B cell (primary cell): ENCODE results near the gene ROMO1. TPM values are rescaled to one million over a fixed set of nuclear protein-coding genes. Genes with fewer than 3 reads are reported as not detected.
"Not testable (repeated sequence)": the region's sequence is repeated elsewhere in the genome, so short reads cannot be mapped to it uniquely, and the experiment has no call there.

Source experiments
- ATAC-seq: fragments of 200-7000 bp; cut with Tn5 transposase; one replicate; pipeline ENCODE4 v1.10.0; 2021; ENCODE audit warnings: low read depth, mild to moderate bottlenecking, moderate number of reproducible peaks, moderate library complexity
- CTCF ChIA-PET: fragments of 350-600 bp; sonication (Branson Sonifier 250); formaldehyde crosslinking; loops from one replicate; lab custom pipeline; 2021; ENCODE audit warnings: antibody characterized with exemption, inconsistent platforms; lab: Charles Lee
- POLR2A ChIA-PET: fragments of 350-600 bp; sonication (Branson Sonifier 250); formaldehyde crosslinking; loops from one replicate; lab custom pipeline; 2021; ENCODE audit warnings: antibody characterized with exemption; lab: Charles Lee
- DNase-seq: peaks from one replicate; pipeline ENCODE4 v3.0.0; 2013
- H2AFZ ChIP-seq: 2 replicates; pipeline ENCODE4 v1.6.1; 2012; ENCODE audit warnings: mild to moderate bottlenecking, low read depth, low read length; ENCODE audit not compliant: insufficient read depth, poor library complexity, severe bottlenecking
- H3K27ac ChIP-seq, 2 donors: 1 replicate in 1 of 2; 2 replicates in 1 of 2; pipeline ENCODE4 v1.5.1; 2012 to 2013; ENCODE audit warnings: low read length in 2 of 2, mild to moderate bottlenecking in 2 of 2, moderate library complexity in 1 of 2
- H3K27me3 ChIP-seq, 4 experiments: fragments of 200-600 bp in 1 of 4; sonication (generic) in 1 of 4; replicated peaks in 1 of 4; 1 replicate in 2 of 4; 2 replicates in 2 of 4; pipeline versions ENCODE4 v1.6.1 to v1.7.0; 2013 to 2016; ENCODE audit warnings: low read length in 3 of 4, mild to moderate bottlenecking in 2 of 4, mixed read lengths in 1 of 4, moderate library complexity in 1 of 4; ENCODE audit not compliant: insufficient read depth in 4 of 4, control insufficient read depth in 3 of 4; ENCODE audit errors: control extremely low read depth in 1 of 4
- H3K36me3 ChIP-seq, 2 experiments: replicated peaks in 1 of 2; 1 replicate in 1 of 2; 2 replicates in 1 of 2; pipeline versions ENCODE4 v1.6.1 to v1.7.1; 2013; ENCODE audit warnings: low read length in 1 of 2; ENCODE audit not compliant: insufficient read depth in 2 of 2, control insufficient read depth in 1 of 2; ENCODE audit errors: control extremely low read depth in 1 of 2, extremely low read depth in 1 of 2
- H3K4me1 ChIP-seq, 2 donors: fragments of 200-600 bp in 1 of 2; sonication (generic) in 1 of 2; 1 replicate in 1 of 2; 2 replicates in 1 of 2; pipeline versions ENCODE4 v1.5.1 to v1.6.1; 2013 to 2017; ENCODE audit warnings: low read length in 2 of 2; ENCODE audit not compliant: control insufficient read depth in 2 of 2, insufficient read depth in 2 of 2
- H3K4me2 ChIP-seq: replicated peaks from 2 replicates; pipeline ENCODE3; 2012; ENCODE audit warnings: mild to moderate bottlenecking, low read depth, low read length; ENCODE audit not compliant: poor library complexity, severe bottlenecking
- H3K4me3 ChIP-seq, 5 experiments: fragments of 200-600 bp in 1 of 5; sonication (generic) in 1 of 5; 1 replicate in 3 of 5; 2 replicates in 2 of 5; pipeline versions ENCODE4 v1.5.1 to v1.7.0; 2011 to 2016; ENCODE audit warnings: low read length in 4 of 5, mild to moderate bottlenecking in 4 of 5, low read depth in 2 of 5, control low read depth in 1 of 5, moderate library complexity in 1 of 5; ENCODE audit not compliant: insufficient read depth in 1 of 5; ENCODE audit errors: control extremely low read depth in 1 of 5, extremely low read depth in 1 of 5
- H3K79me2 ChIP-seq: fragments of 200-600 bp; sonication (generic); one replicate; pipeline ENCODE4 v1.6.0; 2016; ENCODE audit warnings: low read length; ENCODE audit not compliant: control insufficient read depth, insufficient read depth
- H3K9ac ChIP-seq: fragments of 200-600 bp; sonication (generic); 2 replicates; pipeline ENCODE4 v1.6.1; 2017; ENCODE audit warnings: mild to moderate bottlenecking, low read length, moderate library complexity
- H3K9me3 ChIP-seq, 3 donors: one replicate each; pipeline versions ENCODE4 v1.6.1 to v1.7.1; 2013; ENCODE audit warnings: low read length in 2 of 3; ENCODE audit not compliant: control insufficient read depth in 2 of 3, insufficient read depth in 1 of 3; ENCODE audit errors: control extremely low read depth in 1 of 3
- H4K20me1 ChIP-seq: 2 replicates; pipeline ENCODE4 v1.6.0; 2012; ENCODE audit warnings: mild to moderate bottlenecking, low read length; ENCODE audit not compliant: insufficient read depth, control insufficient read depth, poor library complexity, severe bottlenecking
- H3K27ac Mint-ChIP-seq: one replicate; pipeline ENCODE4 v1.8.0; 2021; ENCODE audit warnings: mixed read lengths
- H3K27me3 Mint-ChIP-seq: one replicate; pipeline ENCODE4 v1.8.0; 2021; ENCODE audit warnings: mixed read lengths
- H3K4me1 Mint-ChIP-seq: one replicate; pipeline ENCODE4 v1.8.0; 2021; ENCODE audit warnings: mixed read lengths
- H3K4me3 Mint-ChIP-seq: one replicate; pipeline ENCODE4 v1.8.0; 2021; ENCODE audit warnings: mixed read lengths
- H3K9me3 Mint-ChIP-seq: one replicate; pipeline ENCODE4 v1.8.0; 2022; ENCODE audit warnings: mixed read lengths; ENCODE audit not compliant: insufficient read depth
- CTCF ChIP-seq: fragments of 200-600 bp; IDR thresholded peaks from one replicate; pipeline ENCODE4 v1.8.0; 2022; ENCODE audit warnings: antibody characterized with exemption, mild to moderate bottlenecking
- EZH2 ChIP-seq: IDR thresholded peaks from 2 replicates; pipeline ENCODE4 v1.6.1; 2012; ENCODE audit warnings: borderline replicate concordance, low read depth, mild to moderate bottlenecking, moderate library complexity, low read length; ENCODE audit not compliant: insufficient read depth, poor library complexity, severe bottlenecking
- WGBS: methylation state at CpG from one replicate; pipeline ENCODE4 v1.1.5; 2013; ENCODE audit warnings: missing lambda C conversion rate; ENCODE audit not compliant: insufficient coverage; 5-methylcytosine and 5-hydroxymethylcytosine counted together
- intact Hi-C: fragments of 100-400 bp; cut with micrococcal nuclease; formaldehyde crosslinking; loops from one replicate; pipeline ENCODE4 v1.10.0; 2022
- polyA plus RNA-seq: library from polyadenylated mRNA; depleted of rRNA; stranded (reverse); fragments of >200 nt; gene quantifications from 2 replicates; pipeline ENCODE4 v1.2.3, GENCODE V29; 2012
- total RNA-seq, 2 donors: library from RNA; stranded (reverse); fragments of 120-200 nt in 1 of 2; gene quantifications; 1 replicate in 1 of 2; 2 replicates in 1 of 2; pipeline versions ENCODE4 v1.2.3 to v1.2.4, GENCODE V29; 2013 to 2022

The ROMO1 gene
- total and polyA plus RNA-seq, 2 donors (not counting 1 experiment from before 2014, with no cell fraction given) = 38.1 to 145 TPM

- Mint-ChIP-seq H3K4me1 (peaks cover 10% of the 10 kb centered on the region), H3K4me3 (no peak overlapping the region)
- H3K4me3 ChIP-seq = no peak overlapping the region
Observed at GRCh38 chr20:35721621-35722020, 22.4 kb downstream of the ROMO1 start.

GRCh38 chr20:35723275-35723639, 24.1 kb downstream of the ROMO1 start:
- not testable (repeated sequence) for H3K4me1 Mint-ChIP-seq, ATAC-seq, H3K27ac Mint-ChIP-seq

More at GRCh38 chr20:35721621-35722020, 22.4 kb downstream of the ROMO1 start:
- WGBS = no CpG with 5 or more reads among the region's 3 CpGs
- Histone ChIP-seq H4K20me1 (peaks cover 95% of the 10 kb centered on the region), H3K9me3 (no peaks in the 10 kb centered on the region), H3K4me1 (no peaks in the 10 kb centered on the region), H3K36me3 (peaks cover 36 to 94% of the 10 kb centered on the region in 2 experiments), H3K9ac (no peak overlapping the region), H2AFZ (no peak overlapping the region), H3K79me2 (peaks cover 98% of the 10 kb centered on the region), H3K27ac (no peak overlapping the region), H3K4me2 (no peak overlapping the region), H3K27me3 (no peaks in the 10 kb centered on the region)
- CTCF ChIA-PET = interaction anchor here (2.3 kb wide), 1 partner anchor 9 kb away, joined by 8 read pairs; no protein-coding TSS in a partner anchor
- no peaks in the 10 kb centered on the region for H3K9me3 Mint-ChIP-seq
- H3K27ac Mint-ChIP-seq = no peak overlapping the region
- no peak for ATAC-seq
- intact Hi-C loops = loop anchor here (10.0 kb wide), 1 partner anchor 53 kb away; the partner anchor contains the start of gene PHF20
- no peaks in the 10 kb centered on the region for H3K27me3 Mint-ChIP-seq
- no peak for TF ChIP-seq CTCF
- no peak for TF ChIP-seq EZH2
- POLR2A ChIA-PET = no interaction called here
- no peak for DNase-seq

GRCh38 chr20:35723652-35724320, 24.6 kb downstream of the ROMO1 start:
- DNase-seq, H3K9ac ChIP-seq, H3K4me2 ChIP-seq, CTCF ChIA-PET, H3K9me3 Mint-ChIP-seq, H3K4me1 Mint-ChIP-seq, H3K4me3 Mint-ChIP-seq, H3K27ac ChIP-seq, H3K27me3 Mint-ChIP-seq, H3K9me3 ChIP-seq, ATAC-seq, H3K27me3 ChIP-seq, H3K4me1 ChIP-seq, H2AFZ ChIP-seq, H3K27ac Mint-ChIP-seq, H3K4me3 ChIP-seq: not testable (repeated sequence)
- WGBS = 94% methylated on average over 9 of the region's 12 CpGs
- H4K20me1 ChIP-seq = peaks cover 93% of the 10 kb centered on the region
- H3K36me3 ChIP-seq = peaks cover 33 to 92% of the 10 kb centered on the region in 2 experiments
- intact Hi-C loops = loop anchor here (10.0 kb wide), 1 partner anchor 51 kb away; the partner anchor contains the start of gene PHF20
- POLR2A ChIA-PET = interaction anchor here (0.7 kb wide), 2 partner anchors 45 to 99 kb away, joined by 3 to 4 read pairs; no protein-coding TSS in a partner anchor
- peaks cover 96% of the 10 kb centered on the region for H3K79me2 ChIP-seq

More at GRCh38 chr20:35723275-35723639, 24.1 kb downstream of the ROMO1 start:
- peaks cover 96% of the 10 kb centered on the region for H3K79me2 ChIP-seq
- H3K9me3 ChIP-seq, CTCF ChIA-PET, H3K9ac ChIP-seq, H3K4me3 ChIP-seq, H3K27ac ChIP-seq, H3K27me3 Mint-ChIP-seq, POLR2A ChIA-PET, H3K4me2 ChIP-seq, H3K4me1 ChIP-seq, H2AFZ ChIP-seq, H3K9me3 Mint-ChIP-seq, H3K4me3 Mint-ChIP-seq, DNase-seq, H3K27me3 ChIP-seq: not testable (repeated sequence)
- intact Hi-C loops = loop anchor here (10.0 kb wide), 1 partner anchor 52 kb away; the partner anchor contains the start of gene PHF20
- H4K20me1 ChIP-seq = peaks cover 94% of the 10 kb centered on the region
- H3K36me3 ChIP-seq = peaks cover 33 to 91% of the 10 kb centered on the region in 2 experiments
- WGBS = 90% methylated on average over 3 of the region's 4 CpGs
